KMS-11 (cell line): ENCODE results near the gene AARS2.

ENCODE experiments used
- H2AFZ ChIP-seq: fragments of 200-600 bp; sonication (generic); 2 replicates; pipeline ENCODE4 v1.6.1; 2016; ENCODE audit warnings: antibody characterized with exemption, mixed run types, low read depth
- H3K27ac ChIP-seq: fragments of 200-600 bp; sonication (generic); 2 replicates; pipeline ENCODE4 v1.6.1; 2016; ENCODE audit warnings: mild to moderate bottlenecking, mixed run types
- H3K27me3 ChIP-seq: fragments of 200-600 bp; sonication (generic); 2 replicates; pipeline ENCODE4 v1.6.1; 2017; ENCODE audit warnings: mild to moderate bottlenecking, low read depth, mixed run types, moderate library complexity; ENCODE audit not compliant: insufficient read depth
- H3K36me3 ChIP-seq: fragments of 200-600 bp; sonication (generic); 2 replicates; pipeline ENCODE4 v1.6.1; 2017; ENCODE audit warnings: mild to moderate bottlenecking, mixed run types; ENCODE audit not compliant: insufficient read depth
- H3K4me1 ChIP-seq: fragments of 200-600 bp; sonication (generic); 2 replicates; pipeline ENCODE4 v1.6.1; 2016; ENCODE audit warnings: mild to moderate bottlenecking, low read depth, mixed run types; ENCODE audit not compliant: poor library complexity, severe bottlenecking
- H3K4me2 ChIP-seq: fragments of 200-600 bp; sonication (generic); 2 replicates; pipeline ENCODE4 v1.7.0; 2016; ENCODE audit warnings: mild to moderate bottlenecking, mixed run types
- H3K4me3 ChIP-seq: fragments of 200-600 bp; sonication (generic); IDR thresholded peaks from 2 replicates; pipeline ENCODE4 v1.6.1; 2017; ENCODE audit warnings: low read depth, low read length, mixed read lengths; ENCODE audit not compliant: insufficient read depth
- H3K79me2 ChIP-seq: fragments of 200-600 bp; sonication (generic); 2 replicates; pipeline ENCODE4 v1.6.1; 2016; ENCODE audit warnings: low read depth, mixed run types; ENCODE audit not compliant: insufficient read depth
- H3K9ac ChIP-seq: fragments of 200-600 bp; sonication (generic); 2 replicates; pipeline ENCODE4 v1.6.1; 2016; ENCODE audit warnings: mild to moderate bottlenecking, mixed run types
- H4K20me1 ChIP-seq: fragments of 200-600 bp; sonication (generic); 2 replicates; pipeline ENCODE4 v1.6.1; 2016; ENCODE audit warnings: mild to moderate bottlenecking, mixed run types; ENCODE audit not compliant: insufficient read depth
- CTCF ChIP-seq: fragments of 200-600 bp; sonication (generic); conservative IDR thresholded peaks from 2 replicates; pipeline ENCODE4 v1.6.1; 2017; ENCODE audit warnings: low read depth, mild to moderate bottlenecking, antibody characterized with exemption, low read length, moderate library complexity, mixed read lengths

AARS2 gene

GRCh38 chr6:44309631-44310030, 3.5 kb downstream of the AARS2 start:
- Histone ChIP-seq H3K4me1 (peaks cover 13% of the 10 kb centered on the region), H3K27me3 (no peaks in the 10 kb centered on the region), H3K9ac (no peak overlapping the region), H3K79me2 (peaks cover 13% of the 10 kb centered on the region; the same call in 1 of the 2 replicates), H2AFZ (no peak overlapping the region), H3K4me2 (no peak overlapping the region), H3K4me3 (no peak overlapping the region), H4K20me1 (no peaks in the 10 kb centered on the region), H3K27ac (no peak overlapping the region), H3K36me3 (peaks cover 5% of the 10 kb centered on the region; the same call in 1 of the 2 replicates)
- no peak for TF ChIP-seq CTCF

GRCh38 chr6:44309092-44309491, 4.1 kb downstream of the AARS2 start:
- Histone ChIP-seq H3K27me3 (no peaks in the 10 kb centered on the region), H2AFZ (no peak overlapping the region), H4K20me1 (no peaks in the 10 kb centered on the region), H3K79me2 (peaks cover 13% of the 10 kb centered on the region; the same call in 1 of the 2 replicates), H3K4me3 (no peak overlapping the region), H3K9ac (no peak overlapping the region), H3K27ac (no peak overlapping the region), H3K4me1 (peaks cover 13% of the 10 kb centered on the region), H3K36me3 (peaks cover 5% of the 10 kb centered on the region; the same call in 1 of the 2 replicates), H3K4me2 (no peak overlapping the region)
- no peak for TF ChIP-seq CTCF

- Histone ChIP-seq H3K4me1 (peaks cover 10% of the 10 kb centered on the region), H3K9ac (no peak overlapping the region), H3K4me2 (no peak overlapping the region), H3K4me3 (no peak overlapping the region), H4K20me1 (no peaks in the 10 kb centered on the region), H2AFZ (no peak overlapping the region), H3K36me3 (peaks cover 5% of the 10 kb centered on the region; the same call in 1 of the 2 replicates), H3K27me3 (no peaks in the 10 kb centered on the region), H3K27ac (no peak overlapping the region), H3K79me2 (0 out of 2 replicates have a peak, but pooled peaks cover 5% of the 10 kb centered on the region)
- no peak for TF ChIP-seq CTCF
Observed at GRCh38 chr6:44307217-44307616, 5.9 kb downstream of the AARS2 start.

DNA sequence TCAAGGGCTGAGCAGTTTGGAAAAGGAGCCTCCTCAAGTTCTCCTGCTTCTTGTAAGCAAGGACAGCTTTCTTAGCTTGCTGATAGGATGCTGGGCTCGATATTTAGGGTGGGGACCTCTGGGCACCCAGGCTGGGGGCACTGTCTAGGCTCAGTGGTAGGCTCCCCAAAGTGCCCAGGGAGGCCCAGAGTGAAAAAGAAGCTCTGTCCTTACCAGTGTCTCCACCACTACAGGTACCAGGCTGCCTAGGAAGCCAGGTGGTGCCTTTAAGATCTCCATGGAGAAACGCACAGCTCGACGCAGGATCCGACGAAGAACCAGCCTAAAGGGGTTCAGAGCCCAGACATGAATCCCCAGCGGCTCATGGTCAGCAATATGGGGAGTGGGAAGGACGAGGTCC, 6.4 kb downstream of the AARS2 start:
- Histone ChIP-seq H3K36me3 (peaks cover 5% of the 10 kb centered on the region; the same call in 1 of the 2 replicates), H3K4me2 (no peak overlapping the region), H3K9ac (no peak overlapping the region), H2AFZ (no peak overlapping the region), H3K79me2 (0 out of 2 replicates have a peak, but pooled peaks cover under 1% of the 10 kb centered on the region), H3K27ac (no peak overlapping the region), H4K20me1 (no peaks in the 10 kb centered on the region), H3K4me1 (peaks cover 7% of the 10 kb centered on the region), H3K27me3 (no peaks in the 10 kb centered on the region), H3K4me3 (no peak overlapping the region)
- no peak for TF ChIP-seq CTCF
